ENCODE measurements around the gene ADAP2.
"Not testable (repeated sequence)": the region's sequence is repeated elsewhere in the genome, so short reads cannot be mapped to it uniquely, and the experiment has no call there.

The ADAP2 gene

DNA sequence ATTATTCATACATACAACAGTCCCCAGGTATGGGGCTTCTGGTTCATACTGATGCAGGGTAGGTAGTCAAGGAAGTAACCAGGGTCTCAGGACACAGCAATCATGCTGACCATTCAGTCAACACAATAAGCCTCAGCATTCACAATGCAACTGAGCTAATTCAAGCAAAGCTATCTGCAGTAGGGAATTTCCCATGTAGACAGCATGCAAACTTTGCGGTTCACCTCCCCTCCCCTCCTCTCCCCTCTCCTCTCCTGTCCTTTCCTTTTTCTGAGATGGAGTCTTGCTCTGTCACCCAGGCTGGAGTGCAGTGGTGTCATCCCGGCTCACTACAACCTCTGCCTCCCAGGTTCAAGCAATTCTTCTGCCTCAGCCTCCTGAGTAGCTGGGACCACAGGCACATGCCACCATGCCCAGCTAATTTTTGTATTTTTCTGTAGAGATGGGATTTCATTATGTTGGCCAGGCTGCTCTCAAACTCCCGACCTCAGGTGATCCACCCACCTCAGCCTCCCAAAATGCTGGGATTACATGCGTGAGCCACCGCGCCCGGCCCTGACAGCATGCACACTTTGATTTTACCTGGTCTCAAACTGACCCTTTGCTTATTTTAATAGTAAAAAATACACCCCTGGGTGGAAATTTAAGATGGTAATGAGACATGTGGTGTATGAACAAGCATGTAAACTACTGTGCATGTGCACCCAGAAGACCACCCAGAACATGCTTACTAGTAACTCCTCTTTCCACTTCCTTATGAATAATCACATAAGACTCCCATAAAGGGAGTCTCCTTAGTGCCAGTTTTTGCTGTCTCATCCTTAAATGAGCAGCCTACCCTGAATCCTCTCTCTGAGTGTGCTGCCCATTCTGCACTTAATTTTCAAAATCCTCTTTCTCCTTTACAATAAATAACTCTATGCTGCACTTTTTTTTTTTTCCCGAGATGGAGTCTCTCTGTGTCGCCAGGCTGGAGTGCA, 39.8 kb downstream of the ADAP2 start:
- H3K27ac ChIP-seq: no peak overlapping the region
- TF ChIP-seq, protein P1, sequence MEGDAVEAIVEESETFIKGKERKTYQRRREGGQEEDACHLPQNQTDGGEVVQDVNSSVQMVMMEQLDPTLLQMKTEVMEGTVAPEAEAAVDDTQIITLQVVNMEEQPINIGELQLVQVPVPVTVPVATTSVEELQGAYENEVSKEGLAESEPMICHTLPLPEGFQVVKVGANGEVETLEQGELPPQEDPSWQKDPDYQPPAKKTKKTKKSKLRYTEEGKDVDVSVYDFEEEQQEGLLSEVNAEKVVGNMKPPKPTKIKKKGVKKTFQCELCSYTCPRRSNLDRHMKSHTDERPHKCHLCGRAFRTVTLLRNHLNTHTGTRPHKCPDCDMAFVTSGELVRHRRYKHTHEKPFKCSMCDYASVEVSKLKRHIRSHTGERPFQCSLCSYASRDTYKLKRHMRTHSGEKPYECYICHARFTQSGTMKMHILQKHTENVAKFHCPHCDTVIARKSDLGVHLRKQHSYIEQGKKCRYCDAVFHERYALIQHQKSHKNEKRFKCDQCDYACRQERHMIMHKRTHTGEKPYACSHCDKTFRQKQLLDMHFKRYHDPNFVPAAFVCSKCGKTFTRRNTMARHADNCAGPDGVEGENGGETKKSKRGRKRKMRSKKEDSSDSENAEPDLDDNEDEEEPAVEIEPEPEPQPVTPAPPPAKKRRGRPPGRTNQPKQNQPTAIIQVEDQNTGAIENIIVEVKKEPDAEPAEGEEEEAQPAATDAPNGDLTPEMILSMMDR (IDR thresholded peaks at IDR 0.05): no peak
- TF ChIP-seq ZFX (IDR thresholded peaks at IDR 0.05; ENCODE audit: borderline replicate concordance): no peak

DNA sequence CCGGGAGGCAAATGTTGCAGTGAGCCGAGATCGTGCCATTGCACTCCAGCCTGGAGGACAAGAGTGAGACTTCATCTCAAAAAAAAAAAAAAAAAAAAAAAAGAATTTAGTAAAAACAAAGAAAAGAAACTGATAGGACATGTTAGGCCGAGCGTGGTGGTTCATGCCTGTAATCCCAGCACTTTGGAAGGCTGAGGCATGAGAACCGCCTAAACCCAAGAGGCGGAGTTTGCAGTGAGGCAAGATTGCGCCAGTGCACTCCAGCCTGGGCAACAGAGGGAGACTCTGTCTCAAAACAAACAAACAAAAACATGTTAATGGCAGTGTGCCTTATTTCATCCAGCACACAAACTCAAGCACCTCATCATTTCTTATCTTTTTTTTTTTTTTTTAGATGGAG, 42.6 kb downstream of the ADAP2 start:
- H3K27ac ChIP-seq: not testable (repeated sequence)

DNA sequence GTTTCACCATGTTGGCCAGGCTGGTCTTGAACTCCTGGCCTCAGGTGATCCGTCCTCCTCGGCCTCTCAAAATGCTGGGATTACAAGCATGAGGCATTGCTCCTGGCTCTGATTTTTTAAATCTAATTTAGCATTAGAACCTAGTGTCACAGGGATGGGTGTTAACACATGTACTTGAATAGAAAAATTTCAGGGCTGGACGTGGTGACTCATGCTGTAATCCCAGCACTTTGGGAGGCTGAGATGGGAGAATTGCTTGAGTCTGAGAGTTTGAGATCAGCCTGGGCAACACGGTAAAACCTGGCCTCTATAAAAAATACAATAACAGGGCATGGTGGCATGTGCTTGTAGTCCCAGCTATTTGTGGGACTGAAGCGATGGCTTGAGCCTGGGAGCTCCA, 43.1 kb downstream of the ADAP2 start:
- no peak overlapping the region for H3K27ac ChIP-seq
- no peak for TF ChIP-seq ZFX (IDR thresholded peaks at IDR 0.05; ENCODE audit: borderline replicate concordance)
- TF ChIP-seq, protein P1 (IDR thresholded peaks at IDR 0.05): no peak

DNA sequence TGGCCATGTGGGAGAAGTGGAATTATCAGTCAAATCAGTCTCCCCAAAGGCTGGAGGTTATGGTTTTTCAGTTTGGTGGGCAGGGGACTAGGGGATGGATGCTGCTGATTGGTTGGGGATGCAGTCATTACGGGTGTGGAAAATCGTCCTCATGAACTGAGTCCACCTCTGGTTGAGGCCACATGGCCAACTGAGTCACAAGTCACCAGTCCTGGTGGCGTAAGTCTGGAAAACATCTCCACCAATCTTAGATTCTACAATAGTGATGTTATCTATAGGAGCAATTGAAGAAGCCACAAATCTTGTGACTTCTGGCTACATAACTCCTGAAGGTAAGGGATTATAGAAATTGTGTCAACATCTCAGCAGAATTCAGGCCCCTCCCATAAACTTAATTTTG, 43.9 kb downstream of the ADAP2 start:
- no peak overlapping the region for H3K27ac ChIP-seq
- TF ChIP-seq, protein P1 (IDR thresholded peaks at IDR 0.05): no peak
- TF ChIP-seq ZFX (IDR thresholded peaks at IDR 0.05; ENCODE audit: borderline replicate concordance): no peak

DNA sequence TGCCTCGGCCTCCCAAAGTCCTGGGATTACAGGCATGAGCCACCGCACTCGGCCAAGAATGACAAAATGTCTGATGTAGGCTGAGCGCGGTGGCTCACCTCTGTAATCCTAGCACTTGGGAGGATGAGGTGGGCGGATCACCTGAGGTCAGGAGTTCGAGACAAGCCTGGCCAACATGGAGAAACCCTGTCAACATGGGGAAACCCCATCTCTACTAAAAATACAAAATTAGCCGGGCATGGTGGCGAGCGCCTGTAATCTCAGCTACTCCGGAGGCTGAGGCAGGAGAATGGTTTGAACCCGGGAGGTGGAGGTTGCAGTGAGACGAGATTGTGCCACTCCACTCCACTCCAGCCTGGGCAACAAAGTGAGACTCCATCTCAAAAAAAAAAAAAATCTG, 46.2 kb downstream of the ADAP2 start:
- not testable (repeated sequence) for H3K27ac ChIP-seq

DNA sequence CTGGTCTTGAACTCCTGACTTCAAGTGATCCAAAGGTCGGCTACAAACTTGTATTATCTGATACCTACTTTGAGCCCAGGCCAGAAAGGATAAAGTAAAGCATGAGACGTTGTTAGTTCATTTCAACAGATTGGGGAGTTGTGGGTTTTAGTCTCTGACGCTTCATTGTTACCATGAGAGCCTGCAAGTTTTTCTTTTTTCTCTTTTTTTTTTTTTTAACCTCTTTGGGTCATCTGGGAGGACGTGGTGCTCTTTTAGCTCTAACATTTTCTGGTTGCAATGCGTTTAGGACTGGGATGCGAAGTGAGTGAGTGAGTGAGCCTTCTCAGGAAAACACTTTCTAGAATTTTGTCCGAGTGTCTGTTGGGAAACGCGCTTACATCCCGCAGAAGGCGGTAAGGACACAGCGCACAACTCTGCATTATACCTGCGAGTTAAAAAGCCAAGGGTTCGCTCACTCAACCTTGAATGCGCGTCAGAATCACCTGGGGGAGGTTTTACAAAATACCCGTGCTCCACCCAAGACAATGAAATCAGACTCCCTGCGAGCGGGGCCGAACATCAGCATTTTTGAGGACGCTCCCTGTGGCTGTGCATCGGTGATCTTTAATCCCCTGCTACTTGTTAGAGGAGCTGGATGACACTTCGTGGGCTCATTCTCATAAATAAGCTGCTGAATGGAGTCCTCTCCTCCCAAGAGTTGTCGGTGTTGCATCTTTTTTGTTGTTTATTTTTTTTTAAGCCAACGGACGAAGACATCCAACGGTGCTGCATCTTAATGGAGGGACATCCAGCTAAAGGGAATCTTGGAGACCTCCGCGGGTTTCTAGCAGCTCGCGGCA, 48.5 kb downstream of the ADAP2 start:
- peak overlapping the region; percentile 99 for H3K27ac ChIP-seq
- TF ChIP-seq, protein P1 (IDR thresholded peaks at IDR 0.05): no peak
- TF ChIP-seq ZFX (IDR thresholded peaks at IDR 0.05; ENCODE audit: borderline replicate concordance): no peak

DNA sequence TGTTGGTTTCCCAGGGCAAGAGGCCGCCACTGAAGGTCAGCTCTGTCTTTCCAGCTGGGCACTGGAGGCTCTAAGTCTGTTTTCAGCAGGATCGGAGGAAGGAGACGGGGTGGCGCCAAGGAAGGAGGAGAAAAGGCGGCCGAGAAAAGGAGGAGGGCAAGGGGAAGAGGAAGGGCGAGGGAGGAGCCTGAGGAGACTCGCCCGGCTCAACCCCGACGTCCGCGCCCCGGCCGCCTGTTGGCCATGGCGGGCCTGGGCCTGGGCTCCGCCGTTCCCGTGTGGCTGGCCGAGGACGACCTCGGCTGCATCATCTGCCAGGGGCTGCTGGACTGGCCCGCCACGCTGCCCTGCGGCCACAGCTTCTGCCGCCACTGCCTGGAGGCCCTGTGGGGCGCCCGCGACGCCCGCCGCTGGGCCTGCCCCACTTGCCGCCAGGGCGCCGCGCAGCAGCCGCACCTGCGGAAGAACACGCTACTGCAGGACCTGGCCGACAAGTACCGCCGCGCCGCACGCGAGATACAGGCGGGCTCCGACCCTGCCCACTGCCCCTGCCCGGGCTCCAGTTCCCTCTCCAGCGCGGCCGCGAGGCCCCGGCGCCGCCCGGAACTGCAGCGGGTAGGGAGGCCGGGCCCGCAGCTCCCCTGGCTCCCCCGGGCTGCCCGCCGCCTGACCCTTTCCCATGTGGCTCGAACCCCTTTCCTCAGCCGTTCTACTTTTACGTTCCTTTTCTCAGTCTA, 49.3 kb downstream of the ADAP2 start, which contains the start of gene RNF135:
Gene RNF135 (plus strand): TSS at position 209 of the 737 bp plus-strand sequence. CDS start 35 bp downstream, at position 244.
- peak within 1 kb of the TSS; percentile 99 for H3K27ac ChIP-seq
- TF ChIP-seq ZFX (IDR thresholded peaks at IDR 0.05; ENCODE audit: borderline replicate concordance): peak; percentile 54; the same call in 1 of the 2 replicates
- TF ChIP-seq, protein P1 (IDR thresholded peaks at IDR 0.05): peak; percentile 24

Data from 22Rv1 (cell line).